Bronchial epithelial cell (primary cell): ENCODE results near the gene KIAA1217. TPM values are rescaled to one million over a fixed set of nuclear protein-coding genes. Genes with fewer than 3 reads are reported as not detected.

Experiments used
- DNase-seq: peaks from one replicate; pipeline ENCODE4 v3.0.0-alpha.2; 2010; ENCODE audit warnings: low read depth
- FAIRE-seq: peaks from 2 replicates; lab custom pipeline; 2011; peaks lifted over from hg19 to GRCh38; lab: Jason Lieb, UNC
- H3K27me3 ChIP-seq: 2 replicates; pipeline ENCODE4 v1.5.1; 2011; ENCODE audit warnings: low read length; ENCODE audit not compliant: control insufficient read depth, insufficient read depth
- H3K36me3 ChIP-seq: 2 replicates; pipeline ENCODE4 v1.5.1; 2011; ENCODE audit warnings: low read length; ENCODE audit not compliant: control insufficient read depth, insufficient read depth
- H3K4me3 ChIP-seq: 2 replicates; pipeline ENCODE4 v1.5.1; 2011; ENCODE audit warnings: mild to moderate bottlenecking, low read depth, low read length, control low read depth
- CTCF ChIP-seq: IDR thresholded peaks from 2 replicates; pipeline ENCODE4 v1.5.1; 2011; ENCODE audit warnings: mild to moderate bottlenecking, moderate library complexity, low read length, control low read depth, inconsistent platforms; ENCODE audit not compliant: insufficient read depth, severe bottlenecking
- total RNA-seq: library from RNA; depleted of rRNA; stranded (reverse); fragments of >200 nt; gene quantifications from 2 replicates; pipeline ENCODE4 v1.2.1, GENCODE V29; 2014

The KIAA1217 gene
- total RNA-seq, 1 donor from 2014 or later = 3.4 TPM

- no peak for TF ChIP-seq CTCF
- peaks cover 5% of the 10 kb centered on the region for H3K36me3 ChIP-seq
- H3K27me3 ChIP-seq = no peaks in the 10 kb centered on the region
- DNase-seq = no peak
- H3K4me3 ChIP-seq = no peak overlapping the region
- FAIRE-seq = no peak
These were observed 333.7 kb downstream of the KIAA1217 start for GRCh38 chr10:24542314-24543270.

DNA sequence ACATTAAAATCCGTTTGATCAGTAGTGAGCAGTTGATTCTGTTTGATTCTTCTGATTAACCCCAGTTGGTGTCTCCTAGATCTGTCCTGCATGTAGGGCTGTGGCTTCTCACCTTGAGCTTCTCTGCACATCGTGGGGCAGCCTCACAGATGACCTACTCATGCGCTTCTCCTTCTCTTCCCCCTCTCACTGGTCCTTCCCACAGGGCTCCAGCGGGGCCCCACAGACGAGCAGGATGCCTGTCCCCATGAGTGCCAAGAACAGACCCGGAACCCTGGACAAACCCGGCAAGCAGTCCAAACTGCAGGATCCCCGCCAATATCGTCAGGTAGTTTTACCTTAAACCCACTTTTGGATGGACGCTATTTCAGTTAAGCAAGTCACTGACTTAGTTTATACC lies 335.8 kb downstream of the KIAA1217 start:
- H3K27me3 ChIP-seq = no peaks in the 10 kb centered on the region
- H3K36me3 ChIP-seq = peaks cover 4% of the 10 kb centered on the region
- no peak for DNase-seq
- no peak overlapping the region for H3K4me3 ChIP-seq
- no peak for TF ChIP-seq CTCF
- no peak for FAIRE-seq

- TF ChIP-seq CTCF = no peak
- no peak for DNase-seq
- Histone ChIP-seq H3K27me3 (no peaks in the 10 kb centered on the region), H3K36me3 (peaks cover 4% of the 10 kb centered on the region), H3K4me3 (no peak overlapping the region)
- FAIRE-seq = no peak
These were observed 336.6 kb downstream of the KIAA1217 start for GRCh38 chr10:24545585-24545984.

DNA sequence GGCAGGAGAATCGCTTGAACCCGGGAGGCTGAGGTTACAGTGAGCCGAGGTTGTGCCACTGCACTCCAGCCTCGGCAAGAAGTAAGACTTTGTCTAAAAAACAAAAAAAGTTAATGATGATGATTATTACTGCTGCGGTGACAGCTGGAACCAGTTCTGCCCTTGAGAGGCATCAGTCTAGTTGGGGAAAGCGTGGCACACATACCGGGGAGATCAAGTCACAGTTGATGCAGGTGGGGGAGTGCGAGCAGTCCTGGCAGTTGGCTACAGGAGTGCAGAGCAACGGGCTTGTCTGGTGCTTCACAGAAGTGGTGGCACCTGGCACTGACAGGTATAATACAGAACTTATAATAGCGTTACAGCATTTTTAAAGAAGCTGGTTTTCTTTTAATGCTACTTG lies 341.7 kb downstream of the KIAA1217 start:
- FAIRE-seq (no peak), DNase-seq (no peak)
- Histone ChIP-seq H3K27me3 (no peaks in the 10 kb centered on the region), H3K36me3 (peaks cover 1% of the 10 kb centered on the region), H3K4me3 (no peak overlapping the region)
- TF ChIP-seq CTCF = no peak

- FAIRE-seq = no peak
These were observed 342.2 kb downstream of the KIAA1217 start for GRCh38 chr10:24551161-24551560.

More at GRCh38 chr10:24551161-24551560, 342.2 kb downstream of the KIAA1217 start:
- DNase-seq = peak; percentile 56
- H3K36me3 ChIP-seq = no peaks in the 10 kb centered on the region
- no peak for TF ChIP-seq CTCF
- no peaks in the 10 kb centered on the region for H3K27me3 ChIP-seq
- H3K4me3 ChIP-seq = no peak overlapping the region
